Measurements from ENCODE around the gene POTEJ.
"Not testable (repeated sequence)": the region's sequence is repeated elsewhere in the genome, so short reads cannot be mapped to it uniquely, and the experiment has no call there.

The POTEJ gene

DNA sequence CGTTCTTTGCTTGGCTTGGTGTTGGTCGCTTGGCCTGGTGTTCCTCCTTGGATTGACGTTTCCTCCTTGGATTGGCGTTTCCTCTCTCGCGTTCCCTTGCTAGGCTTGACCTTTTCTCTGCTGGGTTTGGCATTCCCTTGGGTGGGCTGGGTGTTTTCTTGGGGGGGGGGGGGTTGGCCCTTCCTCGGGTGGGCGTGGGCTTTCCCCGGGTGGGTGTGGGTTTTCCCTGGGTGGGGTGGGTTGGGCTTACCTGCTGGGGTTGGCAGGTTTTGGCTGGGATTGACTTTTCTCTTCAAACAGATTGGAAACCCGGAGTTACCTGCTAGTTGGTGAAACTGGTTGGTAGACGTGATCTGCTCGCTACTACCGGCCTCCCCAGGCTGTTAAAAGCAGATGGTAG lies at the start of gene POTEJ:
Gene POTEJ, plus strand, starts transcription at position 301 of the 400 bp plus-strand sequence. Its CDS starts 93 bp downstream, at position 394.
- not testable (repeated sequence) for H3K4me1 ChIP-seq (ENCODE audit: control insufficient read depth, insufficient read depth, low read length); H3K27me3 ChIP-seq (ENCODE audit: control insufficient read depth, insufficient read depth, low read length); H3K4me3 ChIP-seq (ENCODE audit: low read length); H3K9me3 ChIP-seq (ENCODE audit: control insufficient read depth, insufficient read depth, low read length); DNase-seq (ENCODE audit: low read depth, low spot score); H3K36me3 ChIP-seq (ENCODE audit: control insufficient read depth, insufficient read depth, low read length); H3K27ac ChIP-seq (ENCODE audit: low read length)
- WGBS (ENCODE audit: insufficient coverage, insufficient read length): no CpG with 5 or more reads among the region's 13 CpGs

DNA sequence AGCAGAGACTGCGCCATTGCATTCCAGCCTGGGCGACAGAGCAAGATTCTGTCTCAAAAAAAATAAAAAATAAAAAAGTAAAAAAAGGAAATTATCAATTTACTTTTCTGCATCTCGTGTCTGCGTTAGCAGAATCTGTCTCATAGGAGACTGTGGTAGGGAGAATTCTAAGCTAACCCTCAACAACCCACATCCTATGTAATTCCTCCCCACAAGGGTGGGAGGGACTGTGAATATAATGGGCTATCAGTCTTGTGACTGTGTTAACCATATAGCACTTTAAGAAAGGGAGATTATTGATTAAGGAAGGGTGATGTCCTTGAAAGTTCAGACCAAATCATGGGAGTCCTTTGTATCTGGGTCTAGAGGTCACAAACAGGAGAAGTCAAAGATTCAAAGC lies 45.1 kb upstream of the POTEJ start:
- WGBS (ENCODE audit: insufficient coverage, insufficient read length): no CpG with 5 or more reads among the region's 4 CpGs
- not testable (repeated sequence) for DNase-seq (ENCODE audit: low read depth, low spot score); H3K4me3 ChIP-seq (ENCODE audit: low read length)

DNA sequence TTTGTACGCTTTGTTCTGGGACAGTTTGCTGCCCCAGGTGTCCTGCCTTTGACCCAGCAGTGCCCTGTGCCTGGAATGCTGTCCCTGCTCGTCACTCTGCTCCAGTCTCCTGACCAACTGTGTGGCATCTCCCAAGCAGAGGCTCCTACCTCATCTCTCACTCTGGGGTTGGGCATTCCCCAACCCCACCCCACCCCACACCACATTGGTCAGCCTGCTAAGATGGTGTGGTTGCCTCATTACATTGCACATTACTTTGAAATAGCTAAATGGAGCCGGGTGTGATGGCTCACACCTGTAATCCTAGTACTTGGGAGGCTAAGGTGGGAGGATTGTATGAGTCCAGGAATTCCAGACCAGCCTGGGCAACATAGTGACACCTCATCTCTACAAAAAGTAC lies 39.3 kb upstream of the POTEJ start:
- H3K4me3 ChIP-seq (ENCODE audit: low read length); H3K27ac ChIP-seq (ENCODE audit: low read length); H3K36me3 ChIP-seq (ENCODE audit: control insufficient read depth, insufficient read depth, low read length); H3K27me3 ChIP-seq (ENCODE audit: control insufficient read depth, insufficient read depth, low read length); H3K4me1 ChIP-seq (ENCODE audit: control insufficient read depth, insufficient read depth, low read length); H3K9me3 ChIP-seq (ENCODE audit: control insufficient read depth, insufficient read depth, low read length); DNase-seq (ENCODE audit: low read depth, low spot score): not testable (repeated sequence)
- WGBS (ENCODE audit: insufficient coverage, insufficient read length): no CpG with 5 or more reads among the region's 3 CpGs

More for the DNA sequence above, 45.1 kb upstream of the POTEJ start:
- not testable (repeated sequence) for H3K9me3 ChIP-seq (ENCODE audit: control insufficient read depth, insufficient read depth, low read length); H3K27me3 ChIP-seq (ENCODE audit: control insufficient read depth, insufficient read depth, low read length); H3K4me1 ChIP-seq (ENCODE audit: control insufficient read depth, insufficient read depth, low read length); H3K27ac ChIP-seq (ENCODE audit: low read length); H3K36me3 ChIP-seq (ENCODE audit: control insufficient read depth, insufficient read depth, low read length)

DNA sequence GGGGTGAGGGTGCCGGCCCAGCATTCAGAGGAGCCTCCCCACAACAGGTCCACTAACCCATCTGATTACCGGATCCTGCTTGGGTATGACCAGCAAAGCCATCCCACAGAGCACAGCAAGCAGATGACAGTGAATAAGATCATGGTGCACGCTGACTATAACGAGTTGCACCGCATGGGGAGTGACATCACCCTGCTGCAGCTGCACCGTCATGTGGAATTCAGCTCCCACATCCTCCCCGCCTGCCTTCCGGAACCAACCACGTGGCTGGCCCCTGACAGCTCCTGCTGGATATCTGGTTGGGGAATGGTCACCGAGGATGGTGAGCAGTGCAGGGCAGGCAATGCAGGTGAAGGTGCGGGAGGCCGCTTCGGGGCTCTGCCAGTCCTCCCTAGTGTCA lies 37.0 kb upstream of the POTEJ start:
- not testable (repeated sequence) for H3K4me1 ChIP-seq (ENCODE audit: control insufficient read depth, insufficient read depth, low read length); H3K36me3 ChIP-seq (ENCODE audit: control insufficient read depth, insufficient read depth, low read length); H3K27ac ChIP-seq (ENCODE audit: low read length); DNase-seq (ENCODE audit: low read depth, low spot score); H3K27me3 ChIP-seq (ENCODE audit: control insufficient read depth, insufficient read depth, low read length); H3K4me3 ChIP-seq (ENCODE audit: low read length); H3K9me3 ChIP-seq (ENCODE audit: control insufficient read depth, insufficient read depth, low read length)
- WGBS (ENCODE audit: insufficient coverage, insufficient read length): no CpG with 5 or more reads among the region's 13 CpGs

DNA sequence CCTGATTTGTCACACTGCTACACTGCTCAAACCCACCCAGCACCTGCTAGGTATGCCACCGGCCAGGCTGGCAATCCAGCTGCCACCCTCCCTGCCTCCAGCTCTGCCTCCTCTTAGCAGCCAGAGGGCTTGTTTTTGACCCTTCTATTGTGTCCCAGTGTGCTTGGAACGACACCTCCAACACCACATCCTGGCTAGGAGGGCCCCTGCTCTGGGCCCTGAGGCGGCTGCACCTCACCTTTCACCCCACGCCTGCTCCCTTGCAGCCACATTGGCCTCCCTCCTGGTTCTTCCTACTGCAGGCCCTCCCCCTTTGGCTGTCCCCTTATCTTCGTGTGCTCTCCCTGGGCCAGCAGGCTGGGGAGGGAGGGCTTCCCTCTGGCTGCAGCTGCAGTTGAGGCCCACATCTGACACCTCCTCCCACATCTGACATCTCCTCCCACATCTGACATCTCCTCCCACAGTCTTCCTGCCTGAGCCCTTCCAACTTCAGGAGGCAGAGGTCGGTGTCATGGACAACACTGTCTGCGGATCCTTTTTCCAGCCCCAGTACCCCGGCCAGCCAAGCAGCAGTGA lies 34.9 kb upstream of the POTEJ start:
- DNase-seq (ENCODE audit: low read depth, low spot score); H3K4me3 ChIP-seq (ENCODE audit: low read length); H3K4me1 ChIP-seq (ENCODE audit: control insufficient read depth, insufficient read depth, low read length); H3K27me3 ChIP-seq (ENCODE audit: control insufficient read depth, insufficient read depth, low read length); H3K36me3 ChIP-seq (ENCODE audit: control insufficient read depth, insufficient read depth, low read length); H3K27ac ChIP-seq (ENCODE audit: low read length); H3K9me3 ChIP-seq (ENCODE audit: control insufficient read depth, insufficient read depth, low read length): not testable (repeated sequence)
- WGBS (ENCODE audit: insufficient coverage, insufficient read length): no CpG with 5 or more reads among the region's 8 CpGs

DNA sequence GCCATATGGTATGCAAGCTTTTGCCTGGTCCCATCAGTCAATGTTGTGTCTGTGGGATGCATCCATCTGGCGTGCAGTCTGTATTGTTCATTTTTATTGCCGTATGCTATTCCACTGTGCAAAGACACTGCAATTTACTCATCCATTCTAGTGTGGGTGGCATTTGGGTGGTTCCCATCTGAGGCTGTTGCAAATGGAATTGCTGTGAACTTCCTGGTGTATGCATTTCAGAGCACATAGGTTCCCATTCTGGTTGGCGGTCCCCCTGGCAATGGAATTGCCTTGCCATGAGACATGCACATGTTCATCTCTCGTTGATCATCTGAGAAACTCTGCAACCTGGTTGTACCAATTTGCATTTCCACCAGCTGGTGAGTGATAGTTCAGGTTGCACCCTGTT lies 33.7 kb upstream of the POTEJ start:
- not testable (repeated sequence) for H3K36me3 ChIP-seq (ENCODE audit: control insufficient read depth, insufficient read depth, low read length); H3K4me1 ChIP-seq (ENCODE audit: control insufficient read depth, insufficient read depth, low read length); H3K27me3 ChIP-seq (ENCODE audit: control insufficient read depth, insufficient read depth, low read length); H3K27ac ChIP-seq (ENCODE audit: low read length); H3K9me3 ChIP-seq (ENCODE audit: control insufficient read depth, insufficient read depth, low read length); H3K4me3 ChIP-seq (ENCODE audit: low read length); DNase-seq (ENCODE audit: low read depth, low spot score)
- no CpG with 5 or more reads among the region's 4 CpGs for WGBS (ENCODE audit: insufficient coverage, insufficient read length)

DNA sequence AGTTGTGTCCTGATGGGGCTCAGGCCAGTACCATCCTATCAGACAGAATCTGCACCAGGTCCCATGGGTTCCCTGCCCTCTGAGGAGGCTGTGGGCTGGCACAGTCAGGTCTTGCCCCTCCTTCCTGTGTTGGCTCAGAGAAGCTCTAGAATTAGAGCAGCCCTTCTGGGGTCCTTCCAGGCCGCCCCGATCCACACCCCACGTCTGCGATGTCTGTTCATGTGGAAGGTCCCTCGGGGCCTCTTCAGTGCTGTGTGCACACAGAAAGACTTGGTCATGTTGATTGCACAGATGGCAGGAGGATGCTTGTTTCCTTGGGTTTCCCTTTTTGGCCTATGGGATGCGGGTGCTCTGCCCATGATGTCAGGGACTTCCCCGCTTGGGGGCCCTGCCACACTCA lies 32.1 kb upstream of the POTEJ start:
- not testable (repeated sequence) for H3K9me3 ChIP-seq (ENCODE audit: control insufficient read depth, insufficient read depth, low read length); DNase-seq (ENCODE audit: low read depth, low spot score); H3K4me3 ChIP-seq (ENCODE audit: low read length); H3K4me1 ChIP-seq (ENCODE audit: control insufficient read depth, insufficient read depth, low read length); H3K36me3 ChIP-seq (ENCODE audit: control insufficient read depth, insufficient read depth, low read length); H3K27me3 ChIP-seq (ENCODE audit: control insufficient read depth, insufficient read depth, low read length); H3K27ac ChIP-seq (ENCODE audit: low read length)
- WGBS (ENCODE audit: insufficient coverage, insufficient read length): no CpG with 5 or more reads among the region's 7 CpGs

DNA sequence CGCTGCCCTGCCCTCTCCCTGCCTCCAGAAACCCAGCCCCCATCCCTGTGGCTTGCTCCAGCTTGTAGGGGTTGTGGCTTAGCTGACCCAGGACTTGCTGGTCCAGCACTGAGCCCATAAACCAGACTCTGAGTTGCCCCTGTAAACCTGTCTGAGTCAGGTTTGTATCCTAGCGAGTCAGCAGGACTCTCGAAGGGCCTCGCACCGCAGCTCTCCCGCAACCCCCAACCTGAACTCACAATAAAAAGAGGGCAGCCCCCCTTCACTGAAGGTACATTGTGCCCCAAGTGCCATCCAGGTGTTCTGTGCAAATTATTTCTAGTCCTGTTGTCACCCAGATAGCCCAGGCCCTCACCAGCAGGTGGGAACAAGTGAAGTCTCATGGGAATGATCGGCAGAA lies 29.7 kb upstream of the POTEJ start:
- not testable (repeated sequence) for H3K4me1 ChIP-seq (ENCODE audit: control insufficient read depth, insufficient read depth, low read length); H3K36me3 ChIP-seq (ENCODE audit: control insufficient read depth, insufficient read depth, low read length); H3K27ac ChIP-seq (ENCODE audit: low read length); DNase-seq (ENCODE audit: low read depth, low spot score); H3K4me3 ChIP-seq (ENCODE audit: low read length); H3K9me3 ChIP-seq (ENCODE audit: control insufficient read depth, insufficient read depth, low read length); H3K27me3 ChIP-seq (ENCODE audit: control insufficient read depth, insufficient read depth, low read length)
- no CpG with 5 or more reads among the region's 7 CpGs for WGBS (ENCODE audit: insufficient coverage, insufficient read length)

DNA sequence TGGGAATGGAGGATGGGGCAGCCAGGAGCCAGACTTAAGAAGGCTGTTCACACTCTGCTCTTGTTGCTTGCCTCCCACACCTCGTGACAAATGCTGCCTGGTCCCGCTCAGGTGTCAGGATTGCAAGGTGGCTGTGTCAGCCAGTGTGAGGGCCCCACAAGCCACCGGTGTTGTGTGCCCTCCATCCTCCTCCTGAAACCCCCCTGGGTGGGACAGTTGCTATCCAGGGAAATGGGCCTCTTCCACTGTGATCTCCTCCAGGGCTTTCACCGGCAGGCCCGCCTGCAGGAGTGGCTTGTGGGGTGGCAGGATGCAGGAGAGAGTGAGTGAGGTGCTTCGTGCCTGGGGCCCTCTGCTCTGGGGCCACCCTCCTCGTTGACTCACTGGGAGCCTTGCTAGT lies 28.3 kb upstream of the POTEJ start:
- not testable (repeated sequence) for H3K36me3 ChIP-seq (ENCODE audit: control insufficient read depth, insufficient read depth, low read length); DNase-seq (ENCODE audit: low read depth, low spot score); H3K27me3 ChIP-seq (ENCODE audit: control insufficient read depth, insufficient read depth, low read length); H3K9me3 ChIP-seq (ENCODE audit: control insufficient read depth, insufficient read depth, low read length); H3K27ac ChIP-seq (ENCODE audit: low read length); H3K4me1 ChIP-seq (ENCODE audit: control insufficient read depth, insufficient read depth, low read length); H3K4me3 ChIP-seq (ENCODE audit: low read length)
- no CpG with 5 or more reads among the region's 7 CpGs for WGBS (ENCODE audit: insufficient coverage, insufficient read length)

DNA sequence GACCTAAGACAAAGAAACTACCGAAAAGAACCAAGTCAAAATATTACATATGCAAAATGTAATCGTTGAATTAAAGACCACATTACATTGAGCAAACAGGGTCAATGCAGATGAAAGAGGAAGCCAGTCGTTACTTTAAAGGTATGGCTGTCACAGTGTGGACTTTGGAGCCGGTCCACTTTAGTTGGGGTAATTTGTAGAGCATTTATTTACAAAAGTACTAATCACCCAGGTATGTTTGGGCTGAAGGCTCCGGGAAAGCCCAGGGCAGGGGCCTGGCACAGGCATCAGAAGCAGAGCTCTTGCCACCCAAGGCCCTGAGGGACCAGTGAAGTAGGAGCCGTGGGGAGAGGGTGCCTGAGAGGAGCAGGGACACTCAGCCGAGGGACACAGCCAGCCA lies 27.7 kb upstream of the POTEJ start:
- H3K27me3 ChIP-seq (ENCODE audit: control insufficient read depth, insufficient read depth, low read length); H3K4me3 ChIP-seq (ENCODE audit: low read length); DNase-seq (ENCODE audit: low read depth, low spot score); H3K4me1 ChIP-seq (ENCODE audit: control insufficient read depth, insufficient read depth, low read length); H3K27ac ChIP-seq (ENCODE audit: low read length); H3K9me3 ChIP-seq (ENCODE audit: control insufficient read depth, insufficient read depth, low read length); H3K36me3 ChIP-seq (ENCODE audit: control insufficient read depth, insufficient read depth, low read length): not testable (repeated sequence)
- no CpG with 5 or more reads among the region's 7 CpGs for WGBS (ENCODE audit: insufficient coverage, insufficient read length)

DNA sequence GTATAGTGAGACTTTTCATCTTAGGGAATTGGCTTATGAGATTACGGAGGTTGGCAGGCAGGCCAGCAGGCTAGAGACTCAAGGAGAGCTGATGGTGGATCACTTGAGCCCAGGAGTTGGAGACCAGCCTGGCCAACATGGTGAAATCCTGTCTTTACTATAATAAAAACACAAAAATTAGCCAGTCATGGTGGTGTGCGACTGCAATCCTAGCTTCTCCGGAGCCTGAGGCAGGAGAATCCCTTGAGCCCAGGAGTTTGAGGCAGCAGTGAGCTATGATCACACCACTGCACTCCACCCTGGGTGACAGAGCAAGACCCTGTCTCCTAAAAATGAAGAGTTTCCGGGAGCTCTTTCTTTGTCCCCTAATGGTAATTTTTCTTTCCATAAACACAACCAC lies 26.5 kb upstream of the POTEJ start:
- not testable (repeated sequence) for H3K4me1 ChIP-seq (ENCODE audit: control insufficient read depth, insufficient read depth, low read length); H3K27me3 ChIP-seq (ENCODE audit: control insufficient read depth, insufficient read depth, low read length); DNase-seq (ENCODE audit: low read depth, low spot score); H3K27ac ChIP-seq (ENCODE audit: low read length); H3K36me3 ChIP-seq (ENCODE audit: control insufficient read depth, insufficient read depth, low read length); H3K9me3 ChIP-seq (ENCODE audit: control insufficient read depth, insufficient read depth, low read length); H3K4me3 ChIP-seq (ENCODE audit: low read length)
- no CpG with 5 or more reads among the region's 4 CpGs for whole genome bisulfite sequencing (ENCODE audit: insufficient coverage, insufficient read length)

Data from iPS DF 6.9 (cell line).